MM.1S (cell line): ENCODE measurements around the gene CST2.

ENCODE experiments used
- DNase-seq: peaks from one replicate; pipeline ENCODE4 v3.0.0-alpha.2; 2015
- H2AFZ ChIP-seq: fragments of 300-600 bp; sonication (generic); 2 replicates; pipeline ENCODE4 v1.6.0; 2016; ENCODE audit warnings: antibody characterized with exemption, low read length
- H3F3A ChIP-seq: fragments of 300-600 bp; sonication (generic); 2 replicates; pipeline ENCODE4 v1.6.1; 2016; ENCODE audit warnings: mild to moderate bottlenecking, antibody characterized with exemption, low read length, moderate library complexity, mixed read lengths; ENCODE audit not compliant: insufficient read depth
- H3K27ac ChIP-seq: fragments of 300-600 bp; sonication (generic); 2 replicates; pipeline ENCODE4 v1.5.1; 2016; ENCODE audit warnings: mild to moderate bottlenecking, low read length
- H3K27me3 ChIP-seq: fragments of 300-600 bp; sonication (generic); replicated peaks from 2 replicates; pipeline ENCODE4 v1.6.0; 2016; ENCODE audit warnings: low read length; ENCODE audit not compliant: insufficient read depth
- H3K36me3 ChIP-seq: fragments of 300-600 bp; sonication (generic); replicated peaks from 2 replicates; pipeline ENCODE4 v1.6.1; 2016; ENCODE audit warnings: mild to moderate bottlenecking, low read length, mixed read lengths; ENCODE audit not compliant: insufficient read depth
- H3K4me1 ChIP-seq: fragments of 300-600 bp; sonication (generic); 2 replicates; pipeline ENCODE4 v1.6.1; 2016; ENCODE audit warnings: low read length, mixed read lengths
- H3K4me2 ChIP-seq: fragments of 300-600 bp; sonication (generic); 2 replicates; pipeline ENCODE4 v1.6.0; 2016; ENCODE audit warnings: low read depth, low read length
- H3K4me3 ChIP-seq: fragments of 300-600 bp; sonication (generic); 2 replicates; pipeline ENCODE4 v1.5.1; 2016; ENCODE audit warnings: low read length, mixed read lengths
- H3K79me2 ChIP-seq: fragments of 300-600 bp; sonication (generic); 2 replicates; pipeline ENCODE4 v1.6.1; 2016; ENCODE audit warnings: mixed run types, low read length, mixed read lengths
- H3K9ac ChIP-seq: fragments of 300-600 bp; sonication (generic); 2 replicates; pipeline ENCODE4 v1.6.1; 2016; ENCODE audit warnings: low read length, mixed read lengths
- H3K9me2 ChIP-seq: fragments of 300-600 bp; sonication (generic); replicated peaks from 2 replicates; pipeline ENCODE4 v1.6.1; 2016; ENCODE audit warnings: mild to moderate bottlenecking, low read length, mixed read lengths; ENCODE audit not compliant: insufficient read depth
- H3K9me3 ChIP-seq: fragments of 300-600 bp; sonication (generic); replicated peaks from 2 replicates; pipeline ENCODE4 v1.6.1; 2016; ENCODE audit warnings: mild to moderate bottlenecking, low read length, mixed read lengths; ENCODE audit not compliant: insufficient read depth
- H4K20me1 ChIP-seq: fragments of 300-600 bp; sonication (generic); 2 replicates; pipeline ENCODE4 v1.6.1; 2016; ENCODE audit warnings: mild to moderate bottlenecking, low read length, moderate library complexity, mixed read lengths; ENCODE audit not compliant: insufficient read depth
- CTCF ChIP-seq: fragments of 300-600 bp; sonication (generic); IDR thresholded peaks from 2 replicates; pipeline ENCODE4 v1.5.1; 2016; ENCODE audit warnings: antibody characterized with exemption, low read length, mixed read lengths
- EZH2 ChIP-seq: fragments of 300-600 bp; sonication (generic); optimal IDR thresholded peaks from 2 replicates; pipeline ENCODE3; 2017; ENCODE audit warnings: low read depth, mild to moderate bottlenecking, antibody characterized with exemption, low read length, mixed read lengths
- EZH2phosphoT487 ChIP-seq: fragments of 300-600 bp; sonication (generic); IDR thresholded peaks from 2 replicates; pipeline ENCODE4 v1.6.1; 2018; ENCODE audit warnings: antibody characterized with exemption, low read length

CST2 gene

GRCh38 chr20:23873370-23874015 lies 47.0 kb upstream of the CST2 start:
- Histone ChIP-seq H2AFZ (no peak overlapping the region), H3K4me3 (no peak overlapping the region), H3K79me2 (no peaks in the 10 kb centered on the region), H3K4me1 (no peaks in the 10 kb centered on the region), H3K9me3 (no peaks in the 10 kb centered on the region), H3F3A (no peaks in the 10 kb centered on the region), H3K27ac (no peak overlapping the region), H3K27me3 (no peaks in the 10 kb centered on the region), H3K4me2 (no peak overlapping the region), H3K9me2 (no peaks in the 10 kb centered on the region), H3K36me3 (no peaks in the 10 kb centered on the region), H4K20me1 (no peaks in the 10 kb centered on the region), H3K9ac (no peak overlapping the region)
- no peak for DNase-seq
- TF ChIP-seq EZH2phosphoT487 (no peak), EZH2 (no peak), CTCF (no peak)

- Histone ChIP-seq H3K9ac (no peak overlapping the region), H4K20me1 (no peaks in the 10 kb centered on the region), H2AFZ (no peak overlapping the region), H3K9me2 (no peaks in the 10 kb centered on the region), H3K9me3 (no peaks in the 10 kb centered on the region), H3K79me2 (no peaks in the 10 kb centered on the region), H3K27me3 (no peaks in the 10 kb centered on the region), H3K36me3 (no peaks in the 10 kb centered on the region), H3K27ac (no peak overlapping the region), H3F3A (no peaks in the 10 kb centered on the region), H3K4me3 (no peak overlapping the region), H3K4me1 (no peaks in the 10 kb centered on the region), H3K4me2 (no peak overlapping the region)
- TF ChIP-seq EZH2 (no peak), EZH2phosphoT487 (no peak), CTCF (no peak)
- no peak for DNase-seq
Observed at GRCh38 chr20:23872065-23872464, 45.5 kb upstream of the CST2 start.

- DNase-seq, result no peak
- Histone ChIP-seq H3K4me1 (no peaks in the 10 kb centered on the region), H2AFZ (no peak overlapping the region), H3K27ac (no peak overlapping the region), H3K27me3 (no peaks in the 10 kb centered on the region), H3F3A (no peaks in the 10 kb centered on the region), H3K79me2 (no peaks in the 10 kb centered on the region), H3K9me3 (no peaks in the 10 kb centered on the region), H3K4me3 (no peak overlapping the region), H4K20me1 (no peaks in the 10 kb centered on the region), H3K36me3 (no peaks in the 10 kb centered on the region), H3K9ac (no peak overlapping the region), H3K4me2 (no peak overlapping the region), H3K9me2 (no peaks in the 10 kb centered on the region)
- TF ChIP-seq EZH2phosphoT487 (no peak), EZH2 (no peak), CTCF (no peak)
Observed at GRCh38 chr20:23870461-23870860, 43.9 kb upstream of the CST2 start.
